Activated T-helper 2 cell treated with anti-CD3 and anti-CD28 coated beads, Interferon-gamma antibody, Interleukin-2, Interleukin-4, amounts not matched to agents 10 μg/mL and 5 μg/mL and 100 μg/mL, durations not matched to agents 14 hours and 24 hours and 36 hours (primary cell): Measurements from ENCODE around the gene PCBP3. TPM values are rescaled to one million over a fixed set of nuclear protein-coding genes. Genes with fewer than 3 reads are reported as not detected.

Experiments used
- DNase-seq: peaks from one replicate; pipeline ENCODE4 v3.0.0; 2021; ENCODE audit warnings: low spot score
- H3K27ac Mint-ChIP-seq: one replicate; pipeline ENCODE4 v1.8.0; 2021; ENCODE audit warnings: mixed read lengths
- H3K27me3 Mint-ChIP-seq: one replicate; pipeline ENCODE4 v1.8.0; 2021; ENCODE audit warnings: low read depth, mixed read lengths
- H3K36me3 Mint-ChIP-seq: one replicate; pipeline ENCODE4 v1.8.0; 2021; ENCODE audit warnings: low read depth, mixed read lengths
- H3K4me1 Mint-ChIP-seq: one replicate; pipeline ENCODE4 v1.8.0; 2021; ENCODE audit warnings: low read depth, mixed read lengths
- H3K4me3 Mint-ChIP-seq: one replicate; pipeline ENCODE4 v1.8.0; 2021; ENCODE audit warnings: low read depth, mild to moderate bottlenecking, moderate library complexity, mixed read lengths
- H3K9me3 Mint-ChIP-seq: one replicate; pipeline ENCODE4 v1.8.0; 2021; ENCODE audit warnings: mixed read lengths
- intact Hi-C: fragments of 100-400 bp; cut with micrococcal nuclease; formaldehyde crosslinking; loops from one replicate; pipeline ENCODE4 v1.15.1; 2023
- total RNA-seq: library from RNA; stranded (reverse); gene quantifications from 2 replicates; pipeline ENCODE4 v1.2.3, GENCODE V29; 2022

The PCBP3 gene
- total RNA-seq, 1 donor from 2014 or later, result 6.9 TPM

- H3K9me3 Mint-ChIP-seq, result no peaks in the 10 kb centered on the region
- no peaks in the 10 kb centered on the region for H3K4me1 Mint-ChIP-seq
- H3K4me3 Mint-ChIP-seq, result no peak overlapping the region
- H3K27ac Mint-ChIP-seq, result no peak overlapping the region
- intact Hi-C loops, result no loop called here
- DNase-seq, result no peak
- H3K27me3 Mint-ChIP-seq, result no peaks in the 10 kb centered on the region
- H3K36me3 Mint-ChIP-seq, result no peaks in the 10 kb centered on the region
These were observed 297.8 kb downstream of the PCBP3 start for GRCh38 chr21:45941338-45941710.

GRCh38 chr21:45941717-45942546 is 298.4 kb downstream of the PCBP3 start:
- no peaks in the 10 kb centered on the region for H3K4me1 Mint-ChIP-seq
- H3K36me3 Mint-ChIP-seq, result no peaks in the 10 kb centered on the region
- no peak overlapping the region for H3K27ac Mint-ChIP-seq
- DNase-seq, result no peak
- intact Hi-C loops, result no loop called here
- no peaks in the 10 kb centered on the region for H3K9me3 Mint-ChIP-seq
- H3K4me3 Mint-ChIP-seq, result no peak overlapping the region
- H3K27me3 Mint-ChIP-seq, result no peaks in the 10 kb centered on the region

- no peak for DNase-seq
- no peaks in the 10 kb centered on the region for H3K36me3 Mint-ChIP-seq
- H3K9me3 Mint-ChIP-seq, result no peaks in the 10 kb centered on the region
- intact Hi-C loops, result no loop called here
- H3K4me3 Mint-ChIP-seq, result no peak overlapping the region
- no peaks in the 10 kb centered on the region for H3K27me3 Mint-ChIP-seq
- H3K27ac Mint-ChIP-seq, result no peak overlapping the region
- H3K4me1 Mint-ChIP-seq, result no peaks in the 10 kb centered on the region
These were observed 299.5 kb downstream of the PCBP3 start for GRCh38 chr21:45942755-45943629.

- no peak overlapping the region for H3K27ac Mint-ChIP-seq
- intact Hi-C loops, result no loop called here
- H3K27me3 Mint-ChIP-seq, result no peaks in the 10 kb centered on the region
- H3K4me1 Mint-ChIP-seq, result no peaks in the 10 kb centered on the region
- no peaks in the 10 kb centered on the region for H3K9me3 Mint-ChIP-seq
- H3K4me3 Mint-ChIP-seq, result no peak overlapping the region
- DNase-seq, result no peak
- no peaks in the 10 kb centered on the region for H3K36me3 Mint-ChIP-seq
These were observed 300.4 kb downstream of the PCBP3 start for GRCh38 chr21:45943630-45944540.

- Mint-ChIP-seq H3K27me3 (no peaks in the 10 kb centered on the region), H3K4me1 (no peaks in the 10 kb centered on the region), H3K27ac (no peak overlapping the region), H3K9me3 (no peaks in the 10 kb centered on the region), H3K36me3 (no peaks in the 10 kb centered on the region), H3K4me3 (no peak overlapping the region)
- no peak for DNase-seq
- intact Hi-C loops, result no loop called here
These were observed 301.1 kb downstream of the PCBP3 start for GRCh38 chr21:45944601-45945000.

DNA sequence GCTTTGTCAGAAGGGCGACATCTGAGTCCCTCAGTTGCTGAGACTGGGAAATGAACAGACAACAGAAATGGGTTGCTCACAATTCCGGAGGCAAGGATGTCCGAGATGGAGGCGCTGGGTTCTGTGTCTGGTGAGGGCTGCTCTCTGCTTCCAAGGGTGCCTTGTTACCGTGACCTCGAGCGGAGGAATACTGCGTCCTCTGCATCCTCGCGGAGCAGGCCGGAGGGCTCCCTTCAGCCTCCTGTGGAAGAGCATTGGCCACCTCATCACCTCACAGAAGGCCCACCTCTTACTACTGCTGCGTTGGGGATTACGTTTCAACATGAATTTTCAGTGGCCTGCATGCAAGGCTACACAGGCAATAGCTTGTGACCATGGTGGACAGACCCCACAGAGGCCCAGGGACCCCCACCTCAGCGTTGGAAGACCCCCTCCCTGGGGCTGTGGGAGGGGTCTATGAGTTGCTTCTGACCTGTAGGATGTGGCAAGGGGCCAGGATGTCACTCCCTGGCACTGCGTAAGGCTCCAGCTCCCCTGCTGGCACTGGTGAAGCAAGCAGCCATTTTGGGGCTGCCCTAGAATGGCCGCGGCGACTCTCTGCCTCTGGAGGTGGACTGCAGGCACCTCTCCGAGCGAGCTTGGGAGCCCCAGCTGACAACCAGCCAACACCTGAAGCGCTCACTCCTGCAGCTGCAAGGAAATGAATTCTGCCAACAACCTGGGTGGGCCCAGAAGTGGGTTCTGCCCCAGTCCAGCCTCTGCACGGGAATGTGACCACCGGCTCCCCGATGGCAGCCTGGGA is 301.7 kb downstream of the PCBP3 start:
- intact Hi-C loops, result no loop called here
- DNase-seq, result no peak
- Mint-ChIP-seq H3K27me3 (no peaks in the 10 kb centered on the region), H3K9me3 (no peaks in the 10 kb centered on the region), H3K27ac (no peak overlapping the region), H3K4me1 (no peaks in the 10 kb centered on the region), H3K36me3 (no peaks in the 10 kb centered on the region), H3K4me3 (no peak overlapping the region)

DNA sequence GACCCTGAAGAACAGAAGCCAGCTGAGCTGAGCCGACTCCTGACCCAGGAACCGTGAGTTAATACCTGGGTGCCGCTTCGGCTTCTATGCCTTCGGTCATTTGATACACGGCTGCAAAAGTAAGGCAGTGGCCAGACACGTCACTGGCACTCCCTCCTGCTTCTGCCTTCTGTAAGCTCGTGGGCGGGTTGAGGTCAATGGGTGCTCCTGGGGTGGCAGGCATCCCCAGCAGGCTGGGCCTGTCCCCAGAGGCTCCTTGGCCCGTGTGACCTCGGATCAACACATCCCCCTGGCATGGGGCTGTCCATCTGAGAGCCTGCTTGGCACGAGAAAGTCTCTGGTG is 302.3 kb downstream of the PCBP3 start:
- Mint-ChIP-seq H3K27ac (no peak overlapping the region), H3K27me3 (no peaks in the 10 kb centered on the region), H3K4me3 (no peak overlapping the region), H3K9me3 (no peaks in the 10 kb centered on the region), H3K4me1 (no peaks in the 10 kb centered on the region), H3K36me3 (no peaks in the 10 kb centered on the region)
- intact Hi-C loops, result no loop called here
- DNase-seq, result no peak

GRCh38 chr21:45947296-45947695 is 303.8 kb downstream of the PCBP3 start:
- intact Hi-C loops, result no loop called here
- Mint-ChIP-seq H3K4me3 (no peak overlapping the region), H3K27ac (no peak overlapping the region), H3K36me3 (no peaks in the 10 kb centered on the region), H3K4me1 (no peaks in the 10 kb centered on the region), H3K9me3 (no peaks in the 10 kb centered on the region), H3K27me3 (no peaks in the 10 kb centered on the region)
- DNase-seq, result no peak

GRCh38 chr21:45947716-45948255 is 304.3 kb downstream of the PCBP3 start:
- Mint-ChIP-seq H3K4me1 (no peaks in the 10 kb centered on the region), H3K36me3 (no peaks in the 10 kb centered on the region), H3K27me3 (no peaks in the 10 kb centered on the region), H3K9me3 (no peaks in the 10 kb centered on the region), H3K4me3 (no peak overlapping the region), H3K27ac (no peak overlapping the region)
- DNase-seq, result no peak
- intact Hi-C loops, result no loop called here

- Mint-ChIP-seq H3K9me3 (no peaks in the 10 kb centered on the region), H3K4me3 (no peak overlapping the region), H3K27me3 (no peaks in the 10 kb centered on the region), H3K4me1 (no peaks in the 10 kb centered on the region), H3K36me3 (no peaks in the 10 kb centered on the region), H3K27ac (no peak overlapping the region)
- intact Hi-C loops, result no loop called here
- no peak for DNase-seq
These were observed 305.1 kb downstream of the PCBP3 start for GRCh38 chr21:45948576-45949141.

- H3K27ac Mint-ChIP-seq, result no peak overlapping the region
- no peaks in the 10 kb centered on the region for H3K27me3 Mint-ChIP-seq
- intact Hi-C loops, result no loop called here
- H3K4me1 Mint-ChIP-seq, result no peaks in the 10 kb centered on the region
- H3K4me3 Mint-ChIP-seq, result no peak overlapping the region
- DNase-seq, result no peak
- H3K36me3 Mint-ChIP-seq, result no peaks in the 10 kb centered on the region
- H3K9me3 Mint-ChIP-seq, result no peaks in the 10 kb centered on the region
These were observed 306.6 kb downstream of the PCBP3 start for GRCh38 chr21:45949928-45950739.
